ENCODE data around the gene GPLD1. TPM values are rescaled to one million over a fixed set of nuclear protein-coding genes. Genes with fewer than 3 reads are reported as not detected.

The GPLD1 gene
- total RNA-seq, 1 donor from 2014 or later, result 0.26 TPM

- Histone ChIP-seq H3K36me3 (ENCODE audit: control insufficient read depth, insufficient read depth, low read length) (no peaks in the 10 kb centered on the region), H3K27me3 (ENCODE audit: control insufficient read depth, insufficient read depth, low read length) (peaks cover 1% of the 10 kb centered on the region), H3K4me3 (ENCODE audit: low read depth, low read length) (no peak overlapping the region)
- DNase-seq (ENCODE audit: low read depth), result no peak
- no peak for TF ChIP-seq CTCF (IDR thresholded peaks at IDR 0.05; ENCODE audit: insufficient read depth, low read length, severe bottlenecking)
- no peak for FAIRE-seq
Observed at GRCh38 chr6:24497254-24497970, 8.0 kb upstream of the GPLD1 start.

- peak; percentile 57 for TF ChIP-seq CTCF (IDR thresholded peaks at IDR 0.05; ENCODE audit: insufficient read depth, low read length, severe bottlenecking)
- DNase-seq (ENCODE audit: low read depth), result peak; percentile 39
- Histone ChIP-seq H3K4me3 (ENCODE audit: low read depth, low read length) (peak within 1 kb of the TSS; percentile 52), H3K27me3 (ENCODE audit: control insufficient read depth, insufficient read depth, low read length) (peaks cover 1% of the 10 kb centered on the region), H3K36me3 (ENCODE audit: control insufficient read depth, insufficient read depth, low read length) (no peaks in the 10 kb centered on the region)
- no peak for FAIRE-seq
Observed at GRCh38 chr6:24494821-24495795, 5.7 kb upstream of the GPLD1 start, which contains the start of gene ALDH5A1. Gene ALDH5A1 (plus strand): TSS chr6:24494969. CDS start chr6:24494997, 28 bp downstream.

DNA sequence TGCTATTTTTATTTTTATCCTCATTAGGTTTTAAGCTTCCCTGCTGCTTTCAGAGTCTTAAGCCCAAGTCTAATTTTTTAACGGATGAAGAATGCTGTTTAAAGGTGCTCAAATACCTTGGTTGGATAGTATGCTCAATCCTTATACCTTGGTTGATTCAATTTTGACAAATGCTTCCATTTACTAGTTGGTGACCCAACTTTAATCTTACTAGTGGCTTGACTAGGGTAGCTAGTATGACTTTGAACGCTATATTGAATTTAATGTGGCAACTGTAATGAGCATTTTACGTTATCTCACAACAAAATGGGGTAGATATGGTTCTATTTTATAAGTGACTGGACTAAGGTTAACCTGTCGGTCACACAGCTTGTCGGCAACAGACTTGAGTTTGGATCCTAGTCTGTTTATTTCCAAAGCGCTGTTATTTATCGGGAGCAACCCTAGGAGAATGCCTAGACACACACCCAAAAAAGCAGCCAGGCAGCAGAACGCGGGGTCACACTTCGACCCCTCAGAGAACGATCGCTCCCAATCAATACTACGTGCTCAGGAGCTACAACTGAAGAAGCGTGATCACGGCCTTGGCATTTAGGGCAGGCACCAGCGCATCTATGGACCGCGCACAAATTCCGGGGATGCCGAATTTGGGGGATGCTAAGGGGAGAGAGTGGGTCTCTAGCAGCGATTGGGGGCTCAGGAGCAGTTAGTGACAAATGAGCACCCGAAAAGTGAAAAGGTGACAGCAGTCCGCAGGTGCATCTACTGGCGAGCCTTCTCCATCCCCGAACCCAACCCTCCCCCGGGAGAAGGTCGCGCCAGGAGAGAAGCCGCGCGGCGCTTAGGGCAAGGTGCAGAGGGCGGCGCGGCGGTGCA lies 4.8 kb upstream of the GPLD1 start:
- TF ChIP-seq CTCF (IDR thresholded peaks at IDR 0.05; ENCODE audit: insufficient read depth, low read length, severe bottlenecking), result no peak
- DNase-seq (ENCODE audit: low read depth), result no peak
- FAIRE-seq, result no peak
- H3K27me3 ChIP-seq (ENCODE audit: control insufficient read depth, insufficient read depth, low read length), result peaks cover 1% of the 10 kb centered on the region
- no peaks in the 10 kb centered on the region for H3K36me3 ChIP-seq (ENCODE audit: control insufficient read depth, insufficient read depth, low read length)
- H3K4me3 ChIP-seq (ENCODE audit: low read depth, low read length), result peak overlapping the region; percentile 52

DNA sequence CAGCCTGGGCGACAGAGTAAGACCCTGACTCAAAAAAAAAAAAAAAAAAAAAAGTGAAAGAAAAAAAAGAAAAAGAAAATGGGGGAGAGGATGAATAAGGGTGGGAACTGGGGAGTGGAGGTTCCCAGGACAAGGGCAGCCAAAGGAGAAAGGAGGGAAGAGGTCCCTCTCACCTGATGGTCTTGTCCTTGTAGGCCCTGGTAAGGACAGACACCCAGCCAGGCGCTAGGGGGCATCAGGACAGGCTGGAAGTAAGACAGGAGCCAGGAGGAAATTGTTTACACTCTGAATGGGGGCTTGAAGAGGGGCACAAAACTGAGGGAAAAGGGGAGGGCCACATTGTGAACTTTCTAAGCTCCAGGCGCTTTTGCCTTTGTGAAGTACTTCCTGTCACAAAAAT lies 3.1 kb upstream of the GPLD1 start:
- H3K4me3 ChIP-seq (ENCODE audit: low read depth, low read length), result no peak overlapping the region
- no peak for FAIRE-seq
- peak; percentile 38 for TF ChIP-seq CTCF (IDR thresholded peaks at IDR 0.05; ENCODE audit: insufficient read depth, low read length, severe bottlenecking)
- H3K36me3 ChIP-seq (ENCODE audit: control insufficient read depth, insufficient read depth, low read length), result no peaks in the 10 kb centered on the region
- peaks cover 1% of the 10 kb centered on the region for H3K27me3 ChIP-seq (ENCODE audit: control insufficient read depth, insufficient read depth, low read length)
- DNase-seq (ENCODE audit: low read depth), result no peak

GRCh38 chr6:24490948-24491347 lies 1.6 kb upstream of the GPLD1 start:
- DNase-seq (ENCODE audit: low read depth), result no peak
- Histone ChIP-seq H3K36me3 (ENCODE audit: control insufficient read depth, insufficient read depth, low read length) (no peaks in the 10 kb centered on the region), H3K27me3 (ENCODE audit: control insufficient read depth, insufficient read depth, low read length) (peaks cover 1% of the 10 kb centered on the region), H3K4me3 (ENCODE audit: low read depth, low read length) (no peak overlapping the region)
- TF ChIP-seq CTCF (IDR thresholded peaks at IDR 0.05; ENCODE audit: insufficient read depth, low read length, severe bottlenecking), result no peak
- FAIRE-seq, result no peak
